SU-DHL-6 (cell line): ENCODE results near the gene ZNF343.

ENCODE experiments used
- EZH2phosphoT487 ChIP-seq: fragments of 200-600 bp; sonication (generic), shearing (Covaris generic); conservative IDR thresholded peaks from 2 replicates; pipeline ENCODE4 v1.6.1; 2018; ENCODE audit warnings: mild to moderate bottlenecking, antibody characterized with exemption, low read length, moderate library complexity, mixed read lengths
- TF ChIP-seq, protein P1 (sequence below): fragments of 200-600 bp; sonication (generic); IDR thresholded peaks from one replicate; pipeline ENCODE4 v1.5.1; 2017; ENCODE audit warnings: antibody characterized with exemption, mild to moderate bottlenecking, low read length, moderate library complexity; ENCODE audit not compliant: insufficient read depth, poor library complexity, severe bottlenecking

DNA sequence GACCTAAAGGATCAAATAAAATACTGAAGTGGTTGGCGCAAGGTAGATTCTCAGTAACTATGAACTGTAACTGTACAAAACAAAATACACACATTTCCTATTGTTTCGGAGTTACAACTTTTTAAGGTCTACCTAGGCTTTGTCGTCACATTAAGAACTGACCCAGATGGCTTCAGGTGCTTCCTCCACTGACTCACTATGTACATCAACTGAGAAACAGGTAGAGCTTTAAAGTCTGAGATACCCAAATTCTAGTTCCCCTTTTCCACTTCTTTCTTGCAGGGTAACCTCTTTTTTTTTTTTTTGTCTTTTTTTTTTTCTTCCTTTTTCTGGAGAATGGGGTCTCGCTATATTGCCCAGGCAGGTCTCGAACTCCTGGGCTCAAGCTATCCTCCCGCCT, 43.6 kb downstream of the ZNF343 start:
- TF ChIP-seq, protein P1, sequence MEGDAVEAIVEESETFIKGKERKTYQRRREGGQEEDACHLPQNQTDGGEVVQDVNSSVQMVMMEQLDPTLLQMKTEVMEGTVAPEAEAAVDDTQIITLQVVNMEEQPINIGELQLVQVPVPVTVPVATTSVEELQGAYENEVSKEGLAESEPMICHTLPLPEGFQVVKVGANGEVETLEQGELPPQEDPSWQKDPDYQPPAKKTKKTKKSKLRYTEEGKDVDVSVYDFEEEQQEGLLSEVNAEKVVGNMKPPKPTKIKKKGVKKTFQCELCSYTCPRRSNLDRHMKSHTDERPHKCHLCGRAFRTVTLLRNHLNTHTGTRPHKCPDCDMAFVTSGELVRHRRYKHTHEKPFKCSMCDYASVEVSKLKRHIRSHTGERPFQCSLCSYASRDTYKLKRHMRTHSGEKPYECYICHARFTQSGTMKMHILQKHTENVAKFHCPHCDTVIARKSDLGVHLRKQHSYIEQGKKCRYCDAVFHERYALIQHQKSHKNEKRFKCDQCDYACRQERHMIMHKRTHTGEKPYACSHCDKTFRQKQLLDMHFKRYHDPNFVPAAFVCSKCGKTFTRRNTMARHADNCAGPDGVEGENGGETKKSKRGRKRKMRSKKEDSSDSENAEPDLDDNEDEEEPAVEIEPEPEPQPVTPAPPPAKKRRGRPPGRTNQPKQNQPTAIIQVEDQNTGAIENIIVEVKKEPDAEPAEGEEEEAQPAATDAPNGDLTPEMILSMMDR: no peak
- TF ChIP-seq EZH2phosphoT487: no peak
